Panc1 (cell line): ENCODE measurements around the gene DCAF11. TPM values are rescaled to one million over a fixed set of nuclear protein-coding genes. Genes with fewer than 3 reads are reported as not detected.

Experiments
- ATAC-seq: fragments of 200-7000 bp; cut with Tn5 transposase; 2 replicates; pipeline ENCODE4 v1.9.1; 2020; ENCODE audit warnings: mild to moderate bottlenecking, moderate library complexity
- BruUV-seq: library from RNA; stranded (reverse); fragments of 400-500 nt; replicated peaks from 2 replicates; lab custom pipeline; 2021; lab: Mats Ljungman, UMichigan
- CTCF ChIA-PET: fragments of 300-600 bp; sonication (Branson Sonifier 250); formaldehyde crosslinking; loops from one replicate; lab custom pipeline; 2022; ENCODE audit warnings: antibody characterized with exemption; lab: Charles Lee
- POLR2A ChIA-PET: fragments of 300-600 bp; sonication (Branson Sonifier 250); formaldehyde crosslinking; loops from one replicate; lab custom pipeline; 2022; ENCODE audit warnings: antibody characterized with exemption; lab: Charles Lee
- DNase-seq: peaks from one replicate; pipeline ENCODE4 v3.0.0-alpha.2; 2010; ENCODE audit warnings: low read depth, low spot score
- H3K27ac ChIP-seq: 2 replicates; pipeline ENCODE4 v1.5.1; 2011; ENCODE audit warnings: mild to moderate bottlenecking, low read length, inconsistent platforms
- H3K27me3 ChIP-seq: fragments of 200-500 bp; sonication (Bioruptor generic); 2 replicates; pipeline ENCODE4 v1.6.0; 2014; ENCODE audit warnings: low read length, inconsistent platforms; ENCODE audit not compliant: control insufficient read depth, insufficient read depth
- H3K36me3 ChIP-seq: fragments of 200-500 bp; sonication (Bioruptor generic); 2 replicates; pipeline ENCODE4 v1.5.1; 2014; ENCODE audit warnings: inconsistent platforms, mild to moderate bottlenecking, low read length, moderate library complexity; ENCODE audit not compliant: control insufficient read depth, insufficient read depth
- H3K4me1 ChIP-seq: 2 replicates; pipeline ENCODE4 v1.5.1; 2011; ENCODE audit warnings: inconsistent platforms, mild to moderate bottlenecking, low read length, moderate library complexity; ENCODE audit not compliant: control insufficient read depth, insufficient read depth
- H3K4me3 ChIP-seq, 2 experiments: 2 replicates each; pipeline ENCODE4 v1.5.1; 2011 to 2012; ENCODE audit warnings: low read depth in 2 of 2, low read length in 2 of 2, mild to moderate bottlenecking in 2 of 2, inconsistent platforms in 1 of 2, moderate library complexity in 1 of 2
- H3K9me3 ChIP-seq: fragments of 200-500 bp; sonication (Bioruptor generic); 2 replicates; pipeline ENCODE4 v1.5.1; 2014; ENCODE audit warnings: low read depth, mild to moderate bottlenecking, inconsistent platforms, low read length, moderate library complexity; ENCODE audit not compliant: control insufficient read depth, insufficient read depth
- CTCF ChIP-seq: fragments of 450-650 bp; IDR thresholded peaks from 2 replicates; pipeline ENCODE4 v1.5.1; 2017; ENCODE audit warnings: mild to moderate bottlenecking
- POLR2AphosphoS5 ChIP-seq: IDR thresholded peaks from 2 replicates; pipeline ENCODE4 v1.6.1; 2012; ENCODE audit warnings: mild to moderate bottlenecking, low read depth, low read length, moderate library complexity
- REST ChIP-seq, 2 experiments: IDR thresholded peaks; 2 replicates each; pipeline ENCODE4 v1.6.1; 2011 to 2012; ENCODE audit warnings: low read depth in 2 of 2, control low read depth in 1 of 2, low read length in 1 of 2, mild to moderate bottlenecking in 1 of 2, moderate library complexity in 1 of 2; ENCODE audit not compliant: insufficient read depth in 1 of 2
- SIN3A ChIP-seq: IDR thresholded peaks from 2 replicates; pipeline ENCODE4 v1.6.1; 2012; ENCODE audit warnings: low read depth, mild to moderate bottlenecking, low read length, moderate library complexity, borderline replicate concordance; ENCODE audit not compliant: insufficient read depth
- TCF7L2 ChIP-seq: IDR thresholded peaks from 2 replicates; pipeline ENCODE4 v1.6.1; 2011; ENCODE audit warnings: mild to moderate bottlenecking, low read depth, low read length, inconsistent platforms
- in situ Hi-C: cut with HindIII; loops from 2 replicates; pipeline ENCODE4 v1.10.0; 2016; ENCODE audit warnings: low sequenced_read_pairs, low pct_unique_long_range_greater_than_20kb
- intact Hi-C: fragments of 100-400 bp; cut with micrococcal nuclease; formaldehyde crosslinking; loops from one replicate; pipeline ENCODE4 v1.10.0; 2022; ENCODE audit not compliant: unreplicated experiment
- total RNA-seq: library from RNA; stranded (reverse); gene quantifications from one replicate; pipeline ENCODE4 v1.2.1, GENCODE V29; 2021; ENCODE audit not compliant: unreplicated experiment

The DCAF11 gene
- total RNA-seq, 1 experiment from 2014 or later, result 37.4 TPM

DNA sequence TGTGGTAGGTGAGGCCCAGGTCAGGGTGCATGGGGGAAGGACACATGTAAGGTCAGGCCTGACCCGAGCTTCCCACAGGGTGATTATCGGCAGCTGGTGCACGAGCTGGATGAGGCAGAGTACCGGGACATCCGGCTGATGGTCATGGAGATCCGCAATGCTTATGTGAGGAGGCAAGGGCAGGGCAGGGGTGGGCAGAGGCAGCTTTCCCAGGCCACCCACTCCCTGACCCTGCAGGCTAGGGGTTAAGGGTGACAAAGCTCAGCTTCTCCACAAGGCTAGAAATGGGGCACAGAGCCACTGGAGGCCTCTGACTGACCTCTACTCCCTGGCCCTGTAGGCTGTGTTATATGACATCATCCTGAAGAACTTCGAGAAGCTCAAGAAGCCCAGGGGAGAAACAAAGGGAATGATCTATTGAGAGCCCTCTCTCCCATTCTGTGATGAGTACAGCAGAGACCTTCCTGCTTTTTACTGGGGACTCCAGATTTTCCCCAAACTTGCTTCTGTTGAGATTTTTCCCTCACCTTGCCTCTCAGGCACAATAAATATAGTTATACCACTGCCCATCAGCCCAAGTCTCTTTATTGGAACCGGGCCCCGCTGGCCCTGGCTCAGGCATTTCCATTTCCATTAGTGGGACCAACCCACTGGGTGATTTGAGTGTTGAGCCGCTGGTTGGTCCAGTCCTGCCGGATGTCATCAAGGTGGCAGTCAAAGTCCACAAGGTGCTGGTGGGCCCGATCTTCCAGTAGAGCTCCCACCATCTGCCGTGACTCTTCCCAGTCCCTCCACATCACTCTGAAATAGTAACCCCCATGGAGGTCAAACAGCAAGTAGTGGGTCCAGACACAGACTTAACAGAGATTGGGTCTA lies 24.1 kb downstream of the DCAF11 start:
- CTCF ChIA-PET, result no interaction called here

More for the DNA sequence above, 24.1 kb downstream of the DCAF11 start:
- Histone ChIP-seq H3K27ac (peak overlapping the region; percentile 62), H3K4me3 (no peak overlapping the region), H3K9me3 (no peaks in the 10 kb centered on the region), H3K4me1 (peaks cover 30% of the 10 kb centered on the region), H3K36me3 (no peaks in the 10 kb centered on the region; the same call in 1 of the 2 replicates), H3K27me3 (no peaks in the 10 kb centered on the region)
- no peak for DNase-seq
- intact Hi-C loops (no loop called here), in situ Hi-C loops (no loop called here)
- no peak for ATAC-seq
- TF ChIP-seq TCF7L2 (no peak), REST (IDR thresholded peaks at IDR 0.05; ENCODE audit: insufficient read depth in 1 of 2, low read depth in 2 of 2, low read length in 1 of 2) (no peak), CTCF (no peak), SIN3A (no peak), POLR2AphosphoS5 (no peak)
- TSS peak; percentile 97 for BruUV-seq
- POLR2A ChIA-PET, result interaction anchor here (0.5 kb wide), 1 partner anchor 298 kb away, joined by 3 read pairs; no protein-coding TSS in a partner anchor
